HG03039 (cell line): Measurements from ENCODE around the gene EIF4H.
"Not testable (repeated sequence)": the region's sequence is repeated elsewhere in the genome, so short reads cannot be mapped to it uniquely, and the experiment has no call there.

Experiments
- ATAC-seq: cut with Tn5 transposase; IDR thresholded peaks from one replicate; pipeline ENCODE4 v1.9.1; 2021; ENCODE audit warnings: mild to moderate bottlenecking, moderate library complexity; ENCODE audit not compliant: unreplicated experiment

EIF4H gene

DNA sequence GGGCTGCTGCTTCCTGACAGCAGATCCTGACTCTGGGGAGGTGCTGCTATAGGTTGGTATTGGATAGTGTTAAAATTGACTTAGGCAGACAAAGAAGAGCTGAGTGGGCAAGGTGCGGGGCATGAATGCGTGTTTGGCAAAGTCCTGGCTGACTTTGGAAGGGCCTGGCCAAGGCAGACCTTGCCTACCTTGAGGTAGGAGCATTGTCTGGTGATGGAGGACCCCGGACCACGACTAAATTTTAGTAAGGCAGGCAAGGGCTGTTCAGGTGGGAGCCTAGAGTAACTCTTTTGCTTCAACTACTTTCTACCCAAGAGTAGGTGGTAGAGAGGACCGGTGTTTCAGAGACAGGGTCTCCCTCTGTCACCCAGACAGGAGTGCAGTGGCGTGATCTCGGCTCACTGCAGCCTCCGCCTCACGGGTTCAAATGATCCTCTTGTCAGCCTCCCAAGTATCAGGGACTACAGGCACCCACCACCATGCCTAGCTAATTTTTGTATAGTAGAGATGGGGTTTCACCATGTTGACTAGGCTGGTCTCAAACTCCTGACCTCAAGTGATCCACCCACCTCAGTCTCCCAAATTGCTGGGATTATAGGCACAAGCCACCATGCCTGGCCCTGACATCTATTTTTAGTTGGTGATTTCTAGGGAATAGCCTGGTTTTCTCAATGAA, 23.4 kb downstream of the EIF4H start:
- no peak for ATAC-seq

DNA sequence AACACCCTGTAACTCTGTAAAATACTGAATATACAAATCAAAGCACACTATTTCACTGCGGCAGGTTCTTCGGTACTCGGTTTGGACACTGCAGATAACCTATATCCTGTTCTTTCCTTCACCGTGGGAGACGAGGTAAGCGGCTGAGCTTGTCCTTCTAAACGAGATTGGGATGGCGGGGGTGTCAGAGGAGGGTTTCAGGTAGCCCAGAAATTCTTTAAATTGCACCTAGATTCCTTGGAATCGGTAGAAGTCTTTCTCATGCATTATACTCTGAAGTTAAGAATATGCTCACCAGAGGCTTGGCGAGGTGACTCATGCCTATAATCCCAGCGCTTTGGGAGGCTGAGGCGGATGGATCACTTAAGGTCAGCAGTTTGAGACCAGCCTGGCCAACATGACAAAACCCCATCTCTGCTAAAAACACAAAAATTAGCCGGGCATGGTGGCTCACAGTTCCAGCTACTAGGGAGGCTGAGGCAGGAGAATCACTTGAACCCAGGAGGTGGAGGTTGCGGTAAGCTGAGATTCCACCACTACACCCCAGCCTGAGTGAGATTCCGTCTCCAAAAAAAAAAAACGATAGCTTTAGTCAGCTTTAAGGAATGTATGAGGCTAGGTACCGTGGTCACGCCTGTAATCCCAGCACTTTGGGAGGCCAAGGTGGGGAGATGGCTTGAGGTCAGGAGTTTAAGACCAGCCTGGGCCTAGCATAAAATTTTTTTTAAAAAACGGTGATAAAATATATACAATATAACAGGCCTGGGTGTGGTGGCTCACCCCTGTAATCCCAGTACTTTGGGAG, 25.6 kb downstream of the EIF4H start:
- no peak for ATAC-seq

DNA sequence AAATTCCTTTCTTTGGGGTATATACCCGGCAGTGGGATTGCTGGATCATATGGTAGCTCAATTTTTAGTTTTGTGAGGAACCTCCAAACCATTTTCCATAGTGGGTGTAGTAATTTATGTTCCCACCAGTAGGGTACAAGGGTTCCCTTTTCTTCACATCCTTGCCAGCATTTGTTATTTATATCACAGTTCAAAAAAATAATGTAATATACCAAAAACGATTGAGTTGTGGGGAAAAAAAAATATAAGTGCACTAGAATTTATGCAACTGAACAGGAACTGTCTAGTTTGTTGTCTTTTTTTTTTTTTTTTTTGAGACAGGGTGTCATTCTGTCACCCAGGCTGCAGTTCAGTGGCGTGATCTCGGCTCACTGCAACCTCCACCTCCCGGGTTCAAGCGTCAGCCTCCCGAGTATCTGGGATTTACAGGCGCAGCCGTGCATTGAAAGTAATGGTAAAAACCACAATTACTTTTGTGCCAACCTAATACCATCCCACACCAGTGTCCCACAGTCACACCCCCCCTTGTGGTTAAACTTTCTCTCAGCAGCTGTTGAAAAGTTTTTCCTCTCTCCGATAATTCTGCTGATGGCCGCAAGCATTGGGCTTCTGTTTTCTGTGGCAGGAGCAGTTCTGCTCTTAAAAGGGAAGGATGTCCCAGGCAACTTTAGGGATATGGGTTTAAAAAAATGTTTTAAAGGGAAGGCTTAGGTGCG, 28.8 kb downstream of the EIF4H start:
- no peak for ATAC-seq

DNA sequence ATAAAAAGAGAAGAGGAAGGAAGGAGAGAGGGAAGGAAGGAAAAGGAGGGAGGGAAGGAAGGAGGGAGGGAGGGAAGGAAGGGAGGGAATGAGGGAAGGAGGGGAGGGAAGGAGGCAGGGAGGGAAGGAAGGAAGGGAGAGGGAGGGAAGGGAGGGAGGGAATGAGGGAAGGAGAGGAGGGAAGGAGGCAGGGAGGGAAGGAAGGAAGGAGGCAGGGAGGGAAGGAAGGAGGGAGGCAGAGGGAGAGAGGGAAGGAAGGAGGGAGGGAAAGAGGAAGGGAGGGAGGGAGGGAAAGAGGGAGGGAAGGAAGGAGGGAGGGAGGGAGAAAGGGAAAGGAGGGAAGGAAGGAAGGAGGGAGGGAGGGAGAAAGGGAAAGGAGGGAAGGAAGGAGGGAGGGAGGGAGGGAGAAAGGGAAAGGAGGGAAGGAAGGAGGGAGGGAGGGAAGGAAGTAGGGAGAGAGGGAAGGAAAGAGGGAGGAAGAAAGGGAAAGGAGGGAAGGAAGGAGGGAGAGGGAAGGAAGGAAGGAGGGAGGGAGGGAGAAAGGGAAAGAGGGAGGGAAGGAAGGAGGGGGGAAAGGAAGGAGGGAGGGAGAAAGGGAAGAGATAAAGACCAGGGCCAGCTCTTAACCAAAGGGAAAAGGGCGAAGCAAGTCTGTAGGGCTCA, 29.9 kb downstream of the EIF4H start:
- ATAC-seq, result no peak

DNA sequence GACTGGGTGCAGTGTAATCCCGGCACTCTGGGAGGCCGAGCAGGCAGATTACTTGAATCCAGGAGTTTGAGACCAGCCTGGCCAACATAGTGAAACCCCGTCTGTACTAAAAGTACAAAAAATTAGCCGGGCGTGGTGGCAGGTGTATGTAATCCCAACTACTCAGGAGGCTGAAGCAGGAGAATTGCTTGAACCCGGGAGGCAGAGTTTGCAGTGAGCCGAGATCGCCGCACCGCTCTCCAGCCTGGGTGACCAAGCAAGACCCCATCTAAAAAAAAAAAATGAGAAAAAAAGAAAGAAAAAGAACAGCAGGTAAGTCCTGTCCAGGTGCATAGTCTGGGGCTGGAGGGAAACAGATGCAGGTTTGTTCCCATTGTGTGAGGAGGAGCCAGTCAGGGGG, 31.9 kb downstream of the EIF4H start:
- ATAC-seq, result not testable (repeated sequence)

DNA sequence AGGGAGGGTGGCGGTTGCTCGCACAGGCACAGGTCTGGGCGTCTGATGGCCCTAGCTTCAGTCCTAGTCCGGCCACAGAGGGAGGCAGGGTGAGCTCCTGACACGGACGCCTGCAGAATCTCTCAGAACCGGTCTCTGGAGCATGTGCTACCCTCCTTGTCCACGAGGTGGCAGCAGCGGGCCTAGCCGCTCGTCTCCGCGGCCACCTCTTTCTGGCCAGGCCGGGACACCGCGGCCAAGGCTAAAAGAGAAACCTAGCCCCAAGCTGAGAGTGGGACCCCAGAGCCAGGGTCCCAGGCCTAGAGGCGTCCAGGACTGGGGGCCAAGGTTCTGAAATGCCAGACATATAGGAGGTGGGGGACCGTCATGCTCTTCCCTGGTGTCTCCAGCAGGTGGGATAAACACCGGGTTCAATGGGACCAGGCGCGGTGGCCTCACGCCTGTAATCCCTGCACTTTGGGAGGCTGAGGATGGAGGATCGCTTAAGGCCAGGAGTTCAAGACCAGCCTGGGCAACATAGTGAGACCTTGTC, 32.5 kb downstream of the EIF4H start:
- no peak for ATAC-seq

DNA sequence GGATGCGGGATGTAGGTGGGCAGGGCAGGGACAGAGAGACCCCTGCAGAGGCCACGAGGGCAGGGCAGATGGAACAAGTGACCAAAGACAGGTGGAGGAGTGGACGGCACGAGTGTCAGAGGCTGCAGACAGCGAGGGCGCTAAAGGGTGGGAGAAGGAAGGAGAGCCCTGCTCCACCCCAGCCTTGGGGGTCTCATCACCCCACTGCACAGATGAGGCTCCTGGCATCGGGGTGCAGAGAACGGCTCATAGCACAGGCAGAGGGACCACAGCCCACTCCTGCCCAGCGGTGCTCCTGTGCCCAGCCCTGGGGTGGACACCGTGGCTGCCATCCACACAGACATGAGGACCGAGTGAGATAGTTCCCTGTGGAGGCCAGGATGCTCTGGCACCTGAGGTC, 33.4 kb downstream of the EIF4H start:
- no peak for ATAC-seq

DNA sequence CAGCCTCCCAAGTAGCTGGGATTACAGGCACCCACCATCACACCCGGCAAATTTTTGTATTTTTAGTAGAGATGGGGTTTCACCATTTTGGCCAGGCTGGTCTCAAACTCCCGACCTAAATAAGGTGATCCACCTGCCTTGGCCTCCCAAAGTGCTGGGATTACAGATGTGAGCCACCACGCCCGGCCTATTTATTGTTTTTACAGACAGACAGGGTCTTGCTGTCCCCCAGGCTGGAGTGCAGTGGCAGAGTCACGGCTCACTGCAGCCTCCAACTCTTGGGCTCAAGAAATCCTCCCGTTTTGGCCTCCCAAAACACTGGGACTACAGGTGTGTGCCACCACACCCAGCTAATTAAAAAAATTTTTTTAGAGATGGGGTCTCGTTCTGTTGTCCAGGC, 34.1 kb downstream of the EIF4H start:
- not testable (repeated sequence) for ATAC-seq

DNA sequence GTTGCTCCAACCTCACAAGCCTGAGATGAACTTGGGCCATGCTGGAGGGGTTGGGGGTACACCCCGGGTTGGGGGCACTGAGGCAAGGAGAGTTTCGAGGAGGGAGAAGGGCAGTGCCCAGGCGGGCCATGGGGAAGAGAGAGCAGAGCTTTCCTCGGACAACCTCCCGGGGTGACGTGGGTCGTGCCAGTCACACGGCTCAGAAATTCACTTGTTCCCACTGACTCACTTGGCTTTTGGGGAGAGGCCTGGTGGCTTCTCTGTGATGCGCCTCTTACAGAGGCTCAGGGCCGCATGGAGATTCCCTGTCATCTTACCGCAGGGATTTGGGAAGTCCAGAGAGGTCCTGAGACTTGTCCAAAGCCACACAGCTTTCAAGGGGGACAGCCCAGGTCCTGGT, 38.5 kb downstream of the EIF4H start:
- no peak for ATAC-seq

DNA sequence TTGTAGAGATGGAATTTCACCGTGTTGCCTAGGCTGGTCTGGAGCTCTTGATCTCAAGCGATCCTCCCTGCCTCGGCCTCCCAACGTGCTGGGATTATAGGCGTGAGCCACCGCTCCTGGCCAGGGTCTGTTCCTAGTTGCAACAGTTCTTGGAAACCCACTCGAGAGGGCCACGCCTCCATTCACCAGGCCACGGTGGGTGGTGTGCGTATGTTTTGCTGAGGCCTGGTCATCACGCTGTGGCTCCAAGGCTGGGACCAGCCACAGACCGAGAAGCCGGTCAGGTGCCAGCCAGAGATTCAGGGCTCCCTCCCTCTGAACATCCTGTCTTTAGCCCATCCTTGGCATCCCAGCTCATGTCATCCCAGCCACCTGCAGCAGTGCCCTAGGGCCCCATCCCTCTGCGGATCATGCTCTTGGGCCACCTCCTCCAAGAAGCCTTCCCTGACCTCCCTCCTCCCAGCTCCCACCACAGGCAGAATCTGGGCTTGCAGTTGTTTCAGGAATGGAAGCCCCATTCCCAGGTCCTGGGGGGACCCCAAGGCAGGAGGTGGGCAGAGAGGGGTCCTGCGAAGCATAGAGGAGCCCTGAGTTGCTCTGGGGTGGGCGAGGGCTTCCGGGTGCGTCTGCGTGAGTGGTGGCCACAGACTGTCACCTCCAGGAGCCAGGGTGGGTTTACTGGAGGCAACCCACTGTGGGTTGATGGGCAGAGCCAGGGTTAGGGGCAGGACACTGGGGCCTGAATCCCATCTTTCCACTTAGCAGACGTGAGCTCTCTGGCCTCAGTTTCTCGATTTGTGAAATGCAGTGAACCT, 40.9 kb downstream of the EIF4H start:
- ATAC-seq, result no peak

DNA sequence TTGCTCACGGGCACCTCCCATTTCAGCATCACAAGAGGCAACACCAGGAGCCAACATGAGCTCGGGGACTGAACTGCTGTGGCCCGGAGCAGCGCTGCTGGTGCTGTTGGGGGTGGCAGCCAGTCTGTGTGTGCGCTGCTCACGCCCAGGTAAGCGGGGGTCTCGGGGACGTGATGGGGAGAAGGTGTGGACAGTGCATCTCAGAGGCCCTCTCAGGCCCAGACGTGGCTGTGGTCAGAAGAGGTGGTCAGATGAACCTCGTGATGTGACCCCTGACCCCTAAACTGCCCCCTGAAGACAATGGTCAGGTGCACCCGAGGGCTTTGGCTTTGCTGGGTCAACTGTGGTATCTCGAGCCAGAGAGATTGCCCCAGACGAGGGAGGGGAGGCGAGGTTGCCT, 41.8 kb downstream of the EIF4H start:
- ATAC-seq, result no peak

DNA sequence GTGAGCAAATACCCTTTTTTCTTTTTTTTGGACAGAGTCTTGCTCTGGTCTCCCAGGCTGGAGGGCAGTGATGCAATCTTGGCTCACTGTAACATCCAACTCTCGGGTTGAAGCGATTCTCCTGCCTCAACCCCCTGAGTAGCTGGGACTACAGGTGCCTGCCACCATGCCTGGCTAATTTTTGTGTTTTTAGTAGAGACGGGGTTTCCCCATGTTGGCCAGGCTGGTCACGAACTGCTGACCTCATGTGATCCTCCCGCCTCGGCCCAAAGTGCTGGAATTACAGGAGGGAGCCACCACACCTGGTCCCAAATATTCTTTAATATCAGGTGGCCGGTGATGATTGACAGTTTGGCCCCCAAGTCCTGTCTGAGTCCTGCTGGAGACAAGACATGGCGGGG, 42.2 kb downstream of the EIF4H start:
- no peak for ATAC-seq

DNA sequence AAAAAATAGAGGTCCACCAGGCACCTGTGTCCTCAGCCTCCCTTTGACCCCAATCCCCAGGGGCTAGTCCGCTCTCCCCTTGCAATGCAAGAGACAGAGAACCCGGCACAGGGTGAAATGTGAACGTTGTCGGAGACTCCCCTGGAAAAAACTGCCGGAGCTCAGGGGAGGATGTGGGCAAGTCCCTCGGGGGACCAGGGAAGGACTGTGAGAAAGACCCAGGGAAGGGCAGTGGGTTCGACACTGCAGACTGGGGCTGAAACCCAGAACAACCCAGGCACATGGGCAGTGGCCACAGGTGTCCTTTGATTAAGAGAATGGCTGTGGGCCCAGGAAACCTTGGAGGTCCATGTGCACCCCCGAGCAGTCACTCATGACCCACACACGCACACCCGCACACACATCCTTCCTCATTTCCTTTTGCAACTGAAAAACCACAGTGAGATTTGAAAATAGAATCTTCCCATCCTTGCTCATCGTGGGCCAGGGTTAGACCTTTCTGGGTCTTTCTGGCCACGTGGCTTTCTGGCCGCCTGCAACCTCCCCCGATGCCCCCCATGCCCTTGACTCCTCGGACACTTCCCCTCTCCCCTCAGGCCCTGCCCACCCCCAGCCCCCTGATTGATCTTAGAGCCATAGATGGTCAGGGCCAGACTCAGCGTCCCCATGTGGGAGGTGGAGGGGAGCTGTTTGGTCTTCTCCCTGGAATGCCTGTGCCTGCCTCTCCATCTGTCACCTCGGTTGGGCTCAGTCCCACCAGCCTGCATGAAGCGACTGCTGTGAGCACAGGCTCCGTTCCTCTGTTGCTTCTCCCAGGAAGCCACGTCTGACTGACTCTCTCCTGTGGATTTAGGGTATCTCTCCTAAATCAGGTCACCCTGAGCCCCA, 43.5 kb downstream of the EIF4H start:
- ATAC-seq, result no peak

DNA sequence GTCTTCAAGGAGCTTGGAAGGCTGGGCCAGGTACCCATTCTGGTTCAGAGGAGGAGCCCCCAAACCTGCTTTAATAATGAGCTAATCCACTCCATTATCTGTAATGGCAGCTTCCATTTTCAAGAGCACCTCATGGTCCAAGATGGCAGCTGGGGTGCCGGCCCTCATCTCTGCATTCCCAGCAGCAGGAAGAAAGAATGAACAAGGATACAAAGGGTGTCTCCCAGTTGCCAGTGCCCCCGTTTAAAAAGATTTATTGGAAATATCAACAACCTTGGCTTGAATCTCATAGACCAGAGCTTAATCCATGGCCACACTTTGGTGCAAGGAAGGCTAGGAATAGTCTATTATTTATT, 44.2 kb downstream of the EIF4H start:
- no peak for ATAC-seq

DNA sequence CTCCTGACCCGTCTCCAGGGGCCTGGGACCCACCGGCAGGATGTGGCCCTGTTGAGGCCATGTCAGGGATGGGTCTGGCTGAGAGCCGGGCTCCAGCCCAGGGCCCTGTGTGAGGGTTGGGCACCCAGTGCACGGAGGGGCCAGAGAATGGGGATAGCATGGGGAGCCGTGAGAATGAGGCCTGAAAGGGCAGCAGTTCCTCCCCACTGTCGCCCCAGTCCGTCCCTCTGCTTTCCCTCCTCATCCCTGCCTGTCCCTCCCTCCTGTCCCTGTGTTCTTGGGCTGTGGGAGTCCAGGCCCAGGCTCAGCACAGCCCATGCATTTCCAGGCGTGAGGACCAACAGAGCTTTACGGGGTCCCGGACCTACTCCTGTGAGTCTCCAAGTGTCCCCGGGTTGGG, 45.3 kb downstream of the EIF4H start:
- ATAC-seq, result no peak

DNA sequence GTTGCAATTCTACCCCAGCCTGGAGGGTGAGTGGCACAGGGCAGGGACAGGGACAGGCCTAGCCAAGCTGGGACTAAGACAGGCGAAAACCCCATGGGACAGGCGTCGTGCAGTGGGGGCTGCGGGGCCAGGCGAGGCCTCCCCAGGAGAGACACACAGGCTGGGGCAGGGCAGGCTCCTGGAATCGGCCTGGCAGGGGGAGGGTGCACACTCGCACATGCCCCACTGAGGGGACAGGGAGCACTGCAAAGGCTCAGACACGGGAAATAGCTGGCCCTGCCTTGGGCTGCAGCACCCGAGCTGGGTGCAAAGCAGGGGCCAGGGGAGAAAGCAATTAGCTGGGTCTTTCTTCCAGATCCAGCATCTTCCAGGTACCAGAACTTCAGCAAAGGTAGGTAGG, 46.1 kb downstream of the EIF4H start:
- no peak for ATAC-seq

DNA sequence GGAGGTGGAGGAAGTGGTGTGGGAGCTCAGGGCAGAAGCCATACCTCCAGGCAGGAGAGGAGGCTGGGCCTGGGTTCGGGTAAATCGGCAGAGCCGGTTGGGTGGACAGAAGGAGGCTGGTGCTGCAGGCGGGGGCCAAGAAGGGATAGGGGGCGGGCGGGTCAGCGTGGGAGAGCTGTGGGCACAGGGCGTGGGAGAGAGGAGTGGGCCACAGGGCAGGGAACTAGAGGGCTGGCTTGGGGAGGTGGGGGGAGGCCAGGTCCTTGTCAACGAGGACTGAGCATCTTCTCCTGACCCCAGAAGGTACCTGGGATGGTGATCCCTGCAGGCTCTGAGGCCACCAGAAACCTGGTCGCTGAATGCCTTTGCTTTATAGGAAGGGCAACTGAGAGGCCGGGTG, 47.6 kb downstream of the EIF4H start:
- no peak for ATAC-seq

DNA sequence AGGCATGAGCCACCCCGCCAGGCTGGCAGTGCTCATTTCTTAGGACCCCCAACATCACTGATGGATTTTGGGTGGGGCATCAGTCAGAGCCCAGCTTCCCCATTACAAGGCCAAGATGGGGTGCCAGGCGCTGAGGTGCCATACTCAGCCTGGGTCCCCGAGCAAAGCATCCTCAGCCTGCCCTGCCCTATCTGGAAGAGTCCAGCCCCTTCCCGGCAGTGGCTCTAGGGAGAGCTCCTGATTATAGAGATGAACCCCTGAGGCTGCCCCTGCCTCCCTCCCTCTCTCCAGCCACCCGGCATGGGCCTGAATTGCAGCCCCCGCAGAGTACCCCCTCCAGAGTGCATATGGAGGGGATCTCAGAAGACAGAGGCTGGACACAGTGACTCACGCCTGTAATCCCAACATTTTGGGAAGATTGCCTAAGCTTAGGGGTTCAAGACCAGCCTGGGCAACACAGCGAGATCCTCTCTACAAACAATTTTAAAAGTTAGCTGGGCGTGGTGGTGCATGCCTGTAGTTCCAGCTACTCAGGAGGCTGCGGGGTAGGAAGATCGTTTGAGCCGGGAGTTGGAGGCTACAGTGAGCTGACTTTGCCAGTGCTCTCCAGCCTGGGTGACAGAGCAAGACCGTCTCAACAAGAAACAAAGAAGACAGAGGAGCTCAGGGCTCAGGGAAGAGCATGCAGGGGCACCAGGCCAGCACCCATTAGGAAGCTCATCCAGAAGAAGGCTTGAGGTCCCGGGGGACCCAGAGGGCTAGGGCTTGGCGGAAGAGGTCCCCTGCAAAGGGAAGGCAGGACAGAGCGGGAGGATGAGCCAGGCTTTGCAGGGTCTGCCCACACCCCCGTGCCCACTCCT, 48.9 kb downstream of the EIF4H start:
- ATAC-seq, result no peak
